ENCODE measurements around the gene ARFGEF3.

Gene ARFGEF3, protein sequence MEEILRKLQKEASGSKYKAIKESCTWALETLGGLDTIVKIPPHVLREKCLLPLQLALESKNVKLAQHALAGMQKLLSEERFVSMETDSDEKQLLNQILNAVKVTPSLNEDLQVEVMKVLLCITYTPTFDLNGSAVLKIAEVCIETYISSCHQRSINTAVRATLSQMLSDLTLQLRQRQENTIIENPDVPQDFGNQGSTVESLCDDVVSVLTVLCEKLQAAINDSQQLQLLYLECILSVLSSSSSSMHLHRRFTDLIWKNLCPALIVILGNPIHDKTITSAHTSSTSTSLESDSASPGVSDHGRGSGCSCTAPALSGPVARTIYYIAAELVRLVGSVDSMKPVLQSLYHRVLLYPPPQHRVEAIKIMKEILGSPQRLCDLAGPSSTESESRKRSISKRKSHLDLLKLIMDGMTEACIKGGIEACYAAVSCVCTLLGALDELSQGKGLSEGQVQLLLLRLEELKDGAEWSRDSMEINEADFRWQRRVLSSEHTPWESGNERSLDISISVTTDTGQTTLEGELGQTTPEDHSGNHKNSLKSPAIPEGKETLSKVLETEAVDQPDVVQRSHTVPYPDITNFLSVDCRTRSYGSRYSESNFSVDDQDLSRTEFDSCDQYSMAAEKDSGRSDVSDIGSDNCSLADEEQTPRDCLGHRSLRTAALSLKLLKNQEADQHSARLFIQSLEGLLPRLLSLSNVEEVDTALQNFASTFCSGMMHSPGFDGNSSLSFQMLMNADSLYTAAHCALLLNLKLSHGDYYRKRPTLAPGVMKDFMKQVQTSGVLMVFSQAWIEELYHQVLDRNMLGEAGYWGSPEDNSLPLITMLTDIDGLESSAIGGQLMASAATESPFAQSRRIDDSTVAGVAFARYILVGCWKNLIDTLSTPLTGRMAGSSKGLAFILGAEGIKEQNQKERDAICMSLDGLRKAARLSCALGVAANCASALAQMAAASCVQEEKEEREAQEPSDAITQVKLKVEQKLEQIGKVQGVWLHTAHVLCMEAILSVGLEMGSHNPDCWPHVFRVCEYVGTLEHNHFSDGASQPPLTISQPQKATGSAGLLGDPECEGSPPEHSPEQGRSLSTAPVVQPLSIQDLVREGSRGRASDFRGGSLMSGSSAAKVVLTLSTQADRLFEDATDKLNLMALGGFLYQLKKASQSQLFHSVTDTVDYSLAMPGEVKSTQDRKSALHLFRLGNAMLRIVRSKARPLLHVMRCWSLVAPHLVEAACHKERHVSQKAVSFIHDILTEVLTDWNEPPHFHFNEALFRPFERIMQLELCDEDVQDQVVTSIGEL (N-terminal part only)

DNA sequence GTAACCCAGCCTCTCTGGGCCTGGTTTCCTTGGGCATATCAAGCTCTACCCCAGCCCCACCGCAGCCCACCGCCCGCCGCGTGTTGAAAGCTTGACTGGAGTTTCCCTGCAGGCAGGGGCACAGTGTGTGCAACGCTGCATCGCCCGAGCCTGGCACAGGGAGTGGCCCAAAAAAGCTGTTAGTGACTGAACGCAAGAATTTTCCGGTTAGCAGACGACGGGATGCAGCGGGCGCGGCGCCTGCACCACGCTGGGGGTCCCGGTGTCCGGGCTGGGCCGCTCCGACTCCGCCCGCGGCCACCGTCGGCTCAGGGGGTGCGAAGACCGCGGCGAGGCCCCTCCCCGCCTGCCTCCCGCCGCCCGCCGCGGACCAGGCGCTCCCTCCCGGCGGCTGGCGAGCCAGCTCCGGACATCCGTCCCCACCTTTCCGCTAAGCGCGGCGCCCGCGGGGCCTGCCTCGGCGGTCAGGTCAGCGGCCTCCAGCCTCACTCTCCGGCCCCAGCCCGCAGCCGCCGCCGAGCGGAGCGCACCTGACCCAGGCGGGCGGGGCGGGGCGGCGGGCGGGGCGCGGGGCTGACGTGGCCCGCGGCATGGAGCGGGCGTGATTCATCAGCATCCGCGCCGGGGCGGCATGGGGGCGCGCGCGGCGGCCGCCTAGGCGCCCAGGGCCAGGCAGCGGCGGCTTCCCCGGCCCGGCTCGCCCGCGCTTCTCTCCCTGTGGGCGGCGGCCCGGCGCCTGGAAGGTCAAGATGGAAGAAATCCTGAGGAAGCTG, at the start of gene ARFGEF3:
TSS of gene ARFGEF3 (plus strand) at position 602 of the 773 bp plus-strand sequence. CDS start at position 750, 148 bp downstream.
- peak within 1 kb of the TSS; percentile 35 to 46 for H3K4me3 ChIP-seq (replicated peaks in 1 of 2; ENCODE audit: low read depth in 2 of 2, low read length in 2 of 2)
- TF ChIP-seq, protein P1, sequence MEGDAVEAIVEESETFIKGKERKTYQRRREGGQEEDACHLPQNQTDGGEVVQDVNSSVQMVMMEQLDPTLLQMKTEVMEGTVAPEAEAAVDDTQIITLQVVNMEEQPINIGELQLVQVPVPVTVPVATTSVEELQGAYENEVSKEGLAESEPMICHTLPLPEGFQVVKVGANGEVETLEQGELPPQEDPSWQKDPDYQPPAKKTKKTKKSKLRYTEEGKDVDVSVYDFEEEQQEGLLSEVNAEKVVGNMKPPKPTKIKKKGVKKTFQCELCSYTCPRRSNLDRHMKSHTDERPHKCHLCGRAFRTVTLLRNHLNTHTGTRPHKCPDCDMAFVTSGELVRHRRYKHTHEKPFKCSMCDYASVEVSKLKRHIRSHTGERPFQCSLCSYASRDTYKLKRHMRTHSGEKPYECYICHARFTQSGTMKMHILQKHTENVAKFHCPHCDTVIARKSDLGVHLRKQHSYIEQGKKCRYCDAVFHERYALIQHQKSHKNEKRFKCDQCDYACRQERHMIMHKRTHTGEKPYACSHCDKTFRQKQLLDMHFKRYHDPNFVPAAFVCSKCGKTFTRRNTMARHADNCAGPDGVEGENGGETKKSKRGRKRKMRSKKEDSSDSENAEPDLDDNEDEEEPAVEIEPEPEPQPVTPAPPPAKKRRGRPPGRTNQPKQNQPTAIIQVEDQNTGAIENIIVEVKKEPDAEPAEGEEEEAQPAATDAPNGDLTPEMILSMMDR (IDR thresholded peaks at IDR 0.05; ENCODE audit: low read depth, low read length) = no peak
- DNase-seq (ENCODE audit: low read depth in 2 of 2) = peak; percentile 12 to 14

DNA sequence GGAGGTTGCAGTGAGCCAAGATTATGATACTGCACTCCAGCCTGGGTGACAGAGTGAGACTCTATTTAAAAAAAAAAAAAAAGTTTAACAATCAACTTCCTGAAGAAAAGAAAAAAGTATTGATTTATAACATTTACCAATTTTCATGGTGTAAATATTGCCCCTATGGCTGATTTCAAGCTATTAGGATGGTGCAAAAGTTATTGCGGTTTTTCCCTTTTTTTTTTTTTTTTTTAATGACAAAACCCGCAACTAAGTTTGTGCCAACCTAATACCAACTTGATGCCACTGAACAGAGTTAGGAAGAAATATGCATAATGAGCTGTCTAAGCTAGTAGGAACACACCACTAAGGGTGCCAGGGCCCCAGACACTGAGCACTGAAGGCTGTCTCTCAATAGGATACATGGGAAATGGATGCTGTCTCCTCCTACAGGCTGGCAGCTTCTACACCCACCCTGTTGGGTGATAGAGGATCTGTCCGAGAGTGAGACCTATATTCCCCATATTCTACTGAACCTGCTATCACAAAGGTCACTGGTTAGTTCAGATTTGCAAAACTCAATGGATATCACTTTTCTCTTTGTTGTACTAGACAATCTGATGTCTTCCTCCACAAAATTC, 48.0 kb upstream of the ARFGEF3 start:
- H3K4me3 ChIP-seq (replicated peaks in 1 of 2; ENCODE audit: low read depth in 2 of 2, low read length in 2 of 2) = no peak overlapping the region
- DNase-seq (ENCODE audit: low read depth in 2 of 2) = no peak
- TF ChIP-seq, protein P1 (IDR thresholded peaks at IDR 0.05; ENCODE audit: low read depth, low read length) = no peak

DNA sequence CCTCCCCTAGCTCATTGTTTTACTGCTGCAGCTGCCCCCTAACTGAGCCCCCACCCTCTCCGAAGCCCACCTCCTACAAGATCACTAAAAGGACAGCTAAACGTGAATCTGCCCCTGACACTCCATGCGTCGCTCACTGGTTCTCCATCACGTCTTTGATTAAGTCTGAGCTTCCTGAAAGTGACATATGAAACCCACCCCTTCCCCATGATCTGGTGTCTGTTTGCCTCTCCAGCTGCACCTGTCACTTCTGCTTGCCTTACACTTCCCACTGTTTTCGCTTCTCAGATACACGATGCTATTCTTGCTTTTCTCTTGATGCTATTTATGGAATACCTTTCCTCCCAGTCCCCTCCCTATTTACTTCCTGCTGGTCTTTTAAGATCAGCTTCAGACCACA, 46.5 kb upstream of the ARFGEF3 start:
- H3K4me3 ChIP-seq (replicated peaks in 1 of 2; ENCODE audit: low read depth in 2 of 2, low read length in 2 of 2) = no peak overlapping the region
- no peak for DNase-seq (ENCODE audit: low read depth in 2 of 2)
- TF ChIP-seq, protein P1 (IDR thresholded peaks at IDR 0.05; ENCODE audit: low read depth, low read length) = no peak

DNA sequence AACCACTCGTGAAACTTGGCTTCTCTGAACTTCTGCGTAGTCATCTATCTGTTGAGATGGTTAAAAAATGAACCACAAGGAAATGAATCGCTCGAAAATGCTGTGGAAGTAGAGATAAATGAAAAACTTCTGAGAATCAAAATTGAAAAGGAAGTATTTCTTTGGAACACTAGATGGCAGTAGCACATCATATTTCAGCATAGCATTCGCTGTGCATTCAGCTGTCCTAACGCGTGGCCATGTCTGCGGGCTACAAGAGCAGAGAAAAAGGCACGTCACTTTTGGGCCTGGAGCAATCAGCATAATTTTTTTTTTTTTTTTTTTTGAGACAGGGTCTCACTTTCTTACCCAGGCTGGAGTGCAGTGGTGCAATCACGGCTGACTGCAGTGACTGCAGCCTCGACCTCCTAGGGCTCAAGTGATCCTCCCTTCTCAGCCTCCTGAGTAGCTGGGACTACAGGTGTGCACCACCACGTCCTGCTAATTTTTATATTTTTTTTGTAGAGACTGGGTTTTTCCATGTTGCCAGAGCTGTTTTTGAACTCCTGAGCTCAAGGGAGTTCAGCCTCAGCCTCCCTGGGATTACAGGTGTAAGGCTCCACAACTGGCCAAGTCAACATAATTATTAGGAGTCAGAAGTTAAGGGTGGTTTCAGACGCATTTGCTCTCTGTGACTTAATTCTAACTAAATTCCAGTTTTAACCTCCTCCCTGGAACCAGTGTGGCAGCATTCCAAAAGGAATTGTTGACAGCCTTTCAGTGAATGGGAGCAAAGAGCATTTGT, 45.7 kb upstream of the ARFGEF3 start:
- TF ChIP-seq, protein P1 (IDR thresholded peaks at IDR 0.05; ENCODE audit: low read depth, low read length) = peak; percentile 54
- DNase-seq (ENCODE audit: low read depth in 2 of 2) = peak; percentile 82 to 84
- H3K4me3 ChIP-seq (replicated peaks in 1 of 2; ENCODE audit: low read depth in 2 of 2, low read length in 2 of 2) = no peak overlapping the region

DNA sequence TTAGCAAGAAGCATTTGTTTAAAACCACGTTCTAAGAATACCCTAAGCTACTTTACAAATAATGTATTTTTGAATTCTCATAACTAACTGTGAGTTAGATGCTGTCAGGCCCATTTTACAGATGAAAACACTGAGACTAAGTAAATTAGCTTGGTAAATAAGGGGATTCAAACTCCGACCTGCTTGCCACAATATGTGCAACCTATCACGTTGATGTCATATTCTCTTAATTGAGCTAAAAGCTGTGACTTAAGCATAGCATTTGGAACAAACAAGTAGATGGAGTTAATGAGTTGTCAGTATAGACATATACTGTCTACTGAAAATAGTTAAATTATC, 45.1 kb upstream of the ARFGEF3 start:
- TF ChIP-seq, protein P1 (IDR thresholded peaks at IDR 0.05; ENCODE audit: low read depth, low read length) = no peak
- no peak for DNase-seq (ENCODE audit: low read depth in 2 of 2)
- no peak overlapping the region for H3K4me3 ChIP-seq (replicated peaks in 1 of 2; ENCODE audit: low read depth in 2 of 2, low read length in 2 of 2)

Data from cardiac fibroblast (primary cell).